ENCODE measurements around the gene SYNGAP1.

The SYNGAP1 gene

GRCh38 chr6:33445119-33445603, 25.3 kb downstream of the SYNGAP1 start:
- H3K27ac ChIP-seq = no peak overlapping the region
- no peak for TF ChIP-seq CTCF (conservative IDR thresholded peaks at IDR 0.05)

GRCh38 chr6:33446356-33446755, 26.5 kb downstream of the SYNGAP1 start:
- H3K27ac ChIP-seq = no peak overlapping the region
- TF ChIP-seq CTCF (conservative IDR thresholded peaks at IDR 0.05) = no peak

- TF ChIP-seq CTCF (conservative IDR thresholded peaks at IDR 0.05) = no peak
- no peak overlapping the region for H3K27ac ChIP-seq
Observed at GRCh38 chr6:33450434-33450833, 30.6 kb downstream of the SYNGAP1 start.

- TF ChIP-seq CTCF (conservative IDR thresholded peaks at IDR 0.05) = no peak
- no peak overlapping the region for H3K27ac ChIP-seq
Observed at GRCh38 chr6:33451606-33452005, 31.7 kb downstream of the SYNGAP1 start.

- no peak overlapping the region for H3K27ac ChIP-seq
- no peak for TF ChIP-seq CTCF (conservative IDR thresholded peaks at IDR 0.05)
Observed at GRCh38 chr6:33452496-33452895, 32.6 kb downstream of the SYNGAP1 start.

GRCh38 chr6:33453393-33454008, 33.6 kb downstream of the SYNGAP1 start:
- H3K27ac ChIP-seq = peak overlapping the region; percentile 86
- no peak for TF ChIP-seq CTCF (conservative IDR thresholded peaks at IDR 0.05)

- H3K27ac ChIP-seq = peak within 1 kb of the TSS; percentile 86
- TF ChIP-seq CTCF (conservative IDR thresholded peaks at IDR 0.05) = no peak
Observed at GRCh38 chr6:33454009-33454946, 34.4 kb downstream of the SYNGAP1 start, which contains the start of gene ZBTB9. Gene ZBTB9 (plus strand): TSS chr6:33454576. CDS start chr6:33455101, 525 bp downstream.

Data from VCaP (cell line).